SK-N-SH (cell line): ENCODE measurements around the gene CISTR. TPM values are rescaled to one million over a fixed set of nuclear protein-coding genes. Genes with fewer than 3 reads are reported as not detected.

ENCODE experiments used
- CTCF ChIA-PET: fragments of 300-600, 350-600 bp; formaldehyde crosslinking; extraction: SDS; loops from one replicate; lab custom pipeline; 2021; lab: Yijun Ruan, JAX
- POLR2A ChIA-PET: fragments of 350-600 bp; sonication (Branson Sonifier 250); formaldehyde crosslinking; extraction: SDS; loops from one replicate; lab custom pipeline; 2020; ENCODE audit warnings: antibody characterized with exemption, inconsistent platforms; lab: Yijun Ruan, JAX
- DNase-seq: peaks from one replicate; pipeline ENCODE4 v3.0.0; 2012
- H2AFZ ChIP-seq: fragments of 200-600 bp; sonication (generic); 2 replicates; pipeline ENCODE4 v1.8.1; 2016; ENCODE audit warnings: antibody characterized with exemption, mild to moderate bottlenecking, low read depth
- H3F3A ChIP-seq: fragments of 200-600 bp; sonication (generic); replicated peaks from 2 replicates; pipeline ENCODE3; 2016; ENCODE audit warnings: antibody characterized with exemption, mild to moderate bottlenecking; ENCODE audit not compliant: insufficient read depth
- H3K27ac ChIP-seq, 2 experiments: fragments of 200-500 bp in 1 of 2; fragments of 200-600 bp in 1 of 2; sonication (Bioruptor generic) in 1 of 2; sonication (generic), shearing (Covaris generic) in 1 of 2; 2 replicates each; pipeline versions ENCODE4 v1.5.1 to v1.6.1; 2014 to 2016; ENCODE audit warnings: low read depth in 2 of 2, inconsistent platforms in 1 of 2, low read length in 1 of 2, mild to moderate bottlenecking in 1 of 2, mixed read lengths in 1 of 2
- H3K27me3 ChIP-seq: fragments of 200-600 bp; sonication (generic), shearing (Covaris generic); 2 replicates; pipeline ENCODE4 v1.6.1; 2016; ENCODE audit warnings: mixed run types; ENCODE audit not compliant: insufficient read depth
- H3K36me3 ChIP-seq, 2 experiments: fragments of 200-500 bp in 1 of 2; fragments of 200-600 bp in 1 of 2; sonication (Bioruptor generic) in 1 of 2; sonication (generic) in 1 of 2; replicated peaks in 1 of 2; 2 replicates each; pipeline versions ENCODE3 to v1.5.1; 2014 to 2016; ENCODE audit warnings: low read length in 1 of 2, mild to moderate bottlenecking in 1 of 2; ENCODE audit not compliant: insufficient read depth in 2 of 2, control insufficient read depth in 1 of 2
- H3K4me1 ChIP-seq, 2 experiments: fragments of 200-500 bp in 1 of 2; fragments of 200-600 bp in 1 of 2; sonication (Bioruptor generic) in 1 of 2; sonication (generic), shearing (Covaris generic) in 1 of 2; 2 replicates each; pipeline versions ENCODE4 v1.5.1 to v1.6.1; 2014 to 2016; ENCODE audit warnings: low read depth in 1 of 2, low read length in 1 of 2, mixed run types in 1 of 2; ENCODE audit not compliant: insufficient read depth in 2 of 2, control insufficient read depth in 1 of 2
- H3K4me2 ChIP-seq: fragments of 200-600 bp; sonication (generic), shearing (Covaris generic); 2 replicates; pipeline ENCODE4 v1.6.1; 2017; ENCODE audit warnings: mixed run types
- H3K4me3 ChIP-seq, 2 experiments: fragments of 200-500 bp in 1 of 2; fragments of 200-600 bp in 1 of 2; sonication (Bioruptor generic) in 1 of 2; sonication (generic), shearing (Covaris generic) in 1 of 2; 2 replicates each; pipeline versions ENCODE4 v1.5.1 to v1.8.1; 2014 to 2016; ENCODE audit warnings: low read depth in 2 of 2, inconsistent platforms in 1 of 2, low read length in 1 of 2, mild to moderate bottlenecking in 1 of 2, mixed read lengths in 1 of 2, moderate library complexity in 1 of 2
- H3K79me2 ChIP-seq: fragments of 200-600 bp; sonication (generic); 2 replicates; pipeline ENCODE4 v1.8.1; 2017; ENCODE audit warnings: mild to moderate bottlenecking; ENCODE audit not compliant: insufficient read depth
- H3K9ac ChIP-seq: fragments of 200-600 bp; sonication (generic); 2 replicates; pipeline ENCODE4 v1.6.1; 2017; ENCODE audit warnings: mixed run types
- H3K9me2 ChIP-seq: fragments of 200-600 bp; sonication (generic); 2 replicates; pipeline ENCODE4 v1.6.1; 2017; ENCODE audit warnings: mixed run types
- H3K9me3 ChIP-seq: fragments of 200-600 bp; sonication (generic); 2 replicates; pipeline ENCODE4 v1.6.1; 2017; ENCODE audit warnings: mixed run types, mild to moderate bottlenecking, moderate library complexity
- H4K20me1 ChIP-seq: fragments of 200-600 bp; sonication (generic); 2 replicates; pipeline ENCODE4 v1.6.1; 2017; ENCODE audit warnings: mild to moderate bottlenecking, mixed run types; ENCODE audit not compliant: insufficient read depth
- CTCF ChIP-seq: fragments of 200-600 bp; sonication (generic); IDR thresholded peaks from 2 replicates; pipeline ENCODE4 v1.6.1; 2017; ENCODE audit warnings: antibody characterized with exemption, mild to moderate bottlenecking, moderate library complexity
- EP300 ChIP-seq, 2 experiments: IDR thresholded peaks; 2 replicates each; pipeline versions ENCODE4 v1.4.0 to v1.6.1; 2012; ENCODE audit warnings: borderline replicate concordance in 1 of 2, low read depth in 1 of 2, low read length in 1 of 2
- EZH2phosphoT487 ChIP-seq: fragments of 200-600 bp; sonication (generic); IDR thresholded peaks from 2 replicates; pipeline ENCODE4 v1.6.1; 2017; ENCODE audit warnings: low read depth, mixed run types, mild to moderate bottlenecking, antibody characterized with exemption, moderate library complexity, borderline replicate concordance
- FOSL2 ChIP-seq: IDR thresholded peaks from 2 replicates; pipeline ENCODE4 v1.4.0; 2012; ENCODE audit warnings: low read depth, mild to moderate bottlenecking, moderate library complexity, borderline replicate concordance
- GATA2 ChIP-seq: sonication (generic); formaldehyde crosslinking; IDR thresholded peaks from 2 replicates; pipeline ENCODE4 v1.5.0; 2020; ENCODE audit warnings: mild to moderate bottlenecking, missing genetic modification reagents
- MAX ChIP-seq: IDR thresholded peaks from 2 replicates; pipeline ENCODE4 v1.4.0; 2012; ENCODE audit warnings: low read depth
- MEF2A ChIP-seq: IDR thresholded peaks from 2 replicates; pipeline ENCODE4 v1.4.0; 2012; ENCODE audit warnings: low read depth, borderline replicate concordance
- NRF1 ChIP-seq: IDR thresholded peaks from 2 replicates; pipeline ENCODE4 v1.6.1; 2012; ENCODE audit warnings: low read depth, mild to moderate bottlenecking, low read length
- RAD21 ChIP-seq: IDR thresholded peaks from 2 replicates; pipeline ENCODE4 v1.6.1; 2012; ENCODE audit warnings: mild to moderate bottlenecking, low read length
- RCOR1 ChIP-seq: fragments of 150-350 bp; IDR thresholded peaks from 2 replicates; pipeline ENCODE4 v1.6.1; 2017; ENCODE audit warnings: antibody characterized with exemption, low read length
- RFX5 ChIP-seq: IDR thresholded peaks from 2 replicates; pipeline ENCODE4 v1.6.1; 2012; ENCODE audit warnings: mild to moderate bottlenecking, improper control_type of control experiment, low read length
- RXRA ChIP-seq: IDR thresholded peaks from 2 replicates; pipeline ENCODE4 v1.4.0; 2012; ENCODE audit warnings: low read depth, mild to moderate bottlenecking, borderline replicate concordance
- SIN3A ChIP-seq: IDR thresholded peaks from 2 replicates; pipeline ENCODE4 v1.6.1; 2012; ENCODE audit warnings: low read depth, mild to moderate bottlenecking, low read length, moderate library complexity, borderline replicate concordance
- SMC3 ChIP-seq: IDR thresholded peaks from 2 replicates; pipeline ENCODE4 v1.6.1; 2012; ENCODE audit warnings: low read depth, low read length, improper control_type of control experiment
- TCF12 ChIP-seq: IDR thresholded peaks from 2 replicates; pipeline ENCODE4 v1.4.0; 2012
- TEAD4 ChIP-seq: IDR thresholded peaks from 2 replicates; pipeline ENCODE4 v1.4.0; 2012; ENCODE audit warnings: mild to moderate bottlenecking, borderline replicate concordance; ENCODE audit not compliant: insufficient read depth
- USF1 ChIP-seq: IDR thresholded peaks from 2 replicates; pipeline ENCODE4 v1.4.0; 2012; ENCODE audit warnings: low read depth, borderline replicate concordance
- WGBS: methylation state at CpG from one replicate; pipeline ENCODE4 v1.1.6; 2017; ENCODE audit warnings: low lambda C conversion rate; 5-methylcytosine and 5-hydroxymethylcytosine counted together
- polyA plus RNA-seq, 3 experiments: library from polyadenylated mRNA; depleted of rRNA; stranded (reverse); fragments of >200 nt; gene quantifications; 2 replicates each; pipeline ENCODE4 v1.2.3, GENCODE V29; 2012

Gene CISTR
- polyA plus RNA-seq, 1 of the 3 experiments (the other 2 are of a cell fraction) = not detected

- Histone ChIP-seq H3K27me3 (peaks cover 76% of the 10 kb centered on the region), H3K4me1 (peaks cover 0 to 11% of the 10 kb centered on the region in 2 experiments; a peak in 1 of 4 replicates), H3K4me2 (no peak overlapping the region), H3K9ac (no peak overlapping the region), H3K27ac (no peak overlapping the region), H2AFZ (no peak overlapping the region), H3K9me3 (no peaks in the 10 kb centered on the region), H3K79me2 (no peaks in the 10 kb centered on the region), H3K4me3 (no peak overlapping the region), H3K36me3 (no peaks in the 10 kb centered on the region), H3F3A (no peaks in the 10 kb centered on the region), H4K20me1 (no peaks in the 10 kb centered on the region), H3K9me2 (no peaks in the 10 kb centered on the region)
- ChIA-PET CTCF (interaction anchor here (0.8 to 10.2 kb wide), 28 partner anchors 8 to 262 kb away, joined by 3 to 760 read pairs (median 5); partner anchors contain the start of genes ATP5MC2, CALCOCO1, CISTR and HOXC10), POLR2A (interaction anchor here (1.0 to 1.3 kb wide), 2 partner anchors 9 to 35 kb away, joined by 3 read pairs; no protein-coding TSS in a partner anchor)
- no peak for DNase-seq
- WGBS = 100% methylated on average over 1 of the region's 1 CpG
- TF ChIP-seq TEAD4 (no peak), GATA2 (no peak), RXRA (no peak), MEF2A (no peak), SIN3A (no peak), EP300 (IDR thresholded peaks at IDR 0.05; ENCODE audit: borderline replicate concordance in 1 of 2, low read depth in 1 of 2, low read length in 1 of 2) (no peak), TCF12 (no peak), FOSL2 (no peak), MAX (no peak), RFX5 (no peak), USF1 (no peak), NRF1 (no peak), EZH2phosphoT487 (no peak), SMC3 (no peak)
Measured at GRCh38 chr12:53744130-53744441, 7.7 kb downstream of the CISTR start.

- 13% methylated on average over 15 of the region's 16 CpGs for WGBS
- CTCF ChIA-PET = interaction anchor here (0.6 to 10.2 kb wide), 31 partner anchors 9 to 262 kb away, joined by 3 to 760 read pairs (median 5); partner anchors contain the start of genes ATP5MC2, CALCOCO1, CISTR and HOXC10
- Histone ChIP-seq H3K4me1 (peaks cover 0 to 11% of the 10 kb centered on the region in 2 experiments; a peak in 1 of 4 replicates), H3F3A (no peaks in the 10 kb centered on the region), H3K79me2 (no peaks in the 10 kb centered on the region), H3K36me3 (no peaks in the 10 kb centered on the region), H3K4me3 (no peak overlapping the region; a peak in 1 of 4 replicates), H3K27me3 (peaks cover 76% of the 10 kb centered on the region), H3K27ac (no peak overlapping the region), H3K9me2 (no peaks in the 10 kb centered on the region), H2AFZ (no peak overlapping the region), H3K9me3 (no peaks in the 10 kb centered on the region), H3K9ac (no peak overlapping the region), H3K4me2 (no peak overlapping the region), H4K20me1 (no peaks in the 10 kb centered on the region)
- POLR2A ChIA-PET = interaction anchor here (0.9 to 1.3 kb wide), 3 partner anchors 8 to 38 kb away, joined by 3 to 5 read pairs (median 3); no protein-coding TSS in a partner anchor
- TF ChIP-seq CTCF = peak; percentile 90
- peak; percentile 75 for TF ChIP-seq RAD21
- peak; percentile 72 for TF ChIP-seq SMC3
- TF ChIP-seq RCOR1 = no peak
- peak; percentile 89 for DNase-seq
Measured at GRCh38 chr12:53743266-53744129, 8.3 kb downstream of the CISTR start.
